ENCODE measurements around the gene MLX. TPM values are rescaled to one million over a fixed set of nuclear protein-coding genes. Genes with fewer than 3 reads are reported as not detected.

Gene MLX
- total and polyA plus RNA-seq, 10 of the 15 experiments (the other 5 are each of a cell fraction or from before 2014, with no cell fraction given): 34.4 to 65.0 (median 44.4) TPM

- peak; percentile 20; the same call in 1 of the 2 replicates for TF ChIP-seq SPI1 (IDR thresholded peaks at IDR 0.05; ENCODE audit: borderline replicate concordance, insufficient read depth, low read depth, low read length)
- 0 out of 2 replicates have a peak, but pooled peaks have one; percentile 58 for TF ChIP-seq GATAD2B (conservative IDR thresholded peaks at IDR 0.05; ENCODE audit: low read depth)
- TF ChIP-seq, protein P1, sequence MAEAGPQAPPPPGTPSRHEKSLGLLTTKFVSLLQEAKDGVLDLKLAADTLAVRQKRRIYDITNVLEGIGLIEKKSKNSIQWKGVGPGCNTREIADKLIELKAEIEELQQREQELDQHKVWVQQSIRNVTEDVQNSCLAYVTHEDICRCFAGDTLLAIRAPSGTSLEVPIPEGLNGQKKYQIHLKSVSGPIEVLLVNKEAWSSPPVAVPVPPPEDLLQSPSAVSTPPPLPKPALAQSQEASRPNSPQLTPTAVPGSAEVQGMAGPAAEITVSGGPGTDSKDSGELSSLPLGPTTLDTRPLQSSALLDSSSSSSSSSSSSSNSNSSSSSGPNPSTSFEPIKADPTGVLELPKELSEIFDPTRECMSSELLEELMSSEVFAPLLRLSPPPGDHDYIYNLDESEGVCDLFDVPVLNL (IDR thresholded peaks at IDR 0.05; ENCODE audit: low read depth, low read length): no peak
- no peak for TF ChIP-seq STAT3 (IDR thresholded peaks at IDR 0.05; ENCODE audit: low read depth, low read length)
- no peak for TF ChIP-seq STAT1 (conservative IDR thresholded peaks at IDR 0.05)
- no peak for TF ChIP-seq SMAD5 (IDR thresholded peaks at IDR 0.05; ENCODE audit: low read depth)
- TF ChIP-seq, protein P2, sequence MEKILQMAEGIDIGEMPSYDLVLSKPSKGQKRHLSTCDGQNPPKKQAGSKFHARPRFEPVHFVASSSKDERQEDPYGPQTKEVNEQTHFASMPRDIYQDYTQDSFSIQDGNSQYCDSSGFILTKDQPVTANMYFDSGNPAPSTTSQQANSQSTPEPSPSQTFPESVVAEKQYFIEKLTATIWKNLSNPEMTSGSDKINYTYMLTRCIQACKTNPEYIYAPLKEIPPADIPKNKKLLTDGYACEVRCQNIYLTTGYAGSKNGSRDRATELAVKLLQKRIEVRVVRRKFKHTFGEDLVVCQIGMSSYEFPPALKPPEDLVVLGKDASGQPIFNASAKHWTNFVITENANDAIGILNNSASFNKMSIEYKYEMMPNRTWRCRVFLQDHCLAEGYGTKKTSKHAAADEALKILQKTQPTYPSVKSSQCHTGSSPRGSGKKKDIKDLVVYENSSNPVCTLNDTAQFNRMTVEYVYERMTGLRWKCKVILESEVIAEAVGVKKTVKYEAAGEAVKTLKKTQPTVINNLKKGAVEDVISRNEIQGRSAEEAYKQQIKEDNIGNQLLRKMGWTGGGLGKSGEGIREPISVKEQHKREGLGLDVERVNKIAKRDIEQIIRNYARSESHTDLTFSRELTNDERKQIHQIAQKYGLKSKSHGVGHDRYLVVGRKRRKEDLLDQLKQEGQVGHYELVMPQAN (conservative IDR thresholded peaks at IDR 0.05): peak; percentile 75; the same call in 1 of the 2 replicates
- TF ChIP-seq PRDM15 (CRISPR knock-in tag; IDR thresholded peaks at IDR 0.05): no peak
Measured at GRCh38 chr17:42608305-42609181, 41.6 kb downstream of the MLX start (continued).
